CD4-positive, alpha-beta T cell treated with Interleukin-15 for 4 hours (primary cell): ENCODE data around the gene CHRD.

Source experiments
- DNase-seq: peaks from one replicate; pipeline ENCODE4 v3.0.0-alpha.2; 2020; ENCODE audit warnings: low spot score

The CHRD gene

DNA sequence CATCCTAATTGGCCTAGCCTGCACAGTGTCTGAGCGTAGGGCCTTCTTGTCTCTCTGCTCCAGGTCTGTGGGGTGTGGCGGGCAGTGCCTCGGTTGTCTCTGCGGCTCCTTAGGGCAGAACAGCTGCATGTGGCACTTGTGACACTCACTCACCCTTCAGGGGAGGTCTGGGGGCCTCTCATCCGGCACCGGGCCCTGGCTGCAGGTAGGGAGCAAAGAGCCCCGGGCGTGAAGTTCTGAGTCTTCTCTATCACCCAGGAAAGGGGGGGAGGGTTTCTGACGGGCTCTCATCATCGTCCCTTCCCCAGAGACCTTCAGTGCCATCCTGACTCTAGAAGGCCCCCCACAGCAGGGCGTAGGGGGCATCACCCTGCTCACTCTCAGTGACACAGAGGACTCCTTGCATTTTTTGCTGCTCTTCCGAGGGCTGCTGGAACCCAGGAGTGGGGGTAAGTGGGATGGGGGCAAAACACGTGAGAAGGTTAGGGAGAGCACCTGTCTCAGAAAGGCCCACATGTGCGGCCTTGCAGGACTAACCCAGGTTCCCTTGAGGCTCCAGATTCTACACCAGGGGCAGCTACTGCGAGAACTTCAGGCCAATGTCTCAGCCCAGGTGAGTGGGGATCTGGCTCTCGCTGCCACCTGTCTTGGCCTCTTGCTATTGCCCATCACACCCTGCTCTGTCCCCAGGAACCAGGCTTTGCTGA lies 2.6 kb downstream of the CHRD start:
- DNase-seq: no peak

DNA sequence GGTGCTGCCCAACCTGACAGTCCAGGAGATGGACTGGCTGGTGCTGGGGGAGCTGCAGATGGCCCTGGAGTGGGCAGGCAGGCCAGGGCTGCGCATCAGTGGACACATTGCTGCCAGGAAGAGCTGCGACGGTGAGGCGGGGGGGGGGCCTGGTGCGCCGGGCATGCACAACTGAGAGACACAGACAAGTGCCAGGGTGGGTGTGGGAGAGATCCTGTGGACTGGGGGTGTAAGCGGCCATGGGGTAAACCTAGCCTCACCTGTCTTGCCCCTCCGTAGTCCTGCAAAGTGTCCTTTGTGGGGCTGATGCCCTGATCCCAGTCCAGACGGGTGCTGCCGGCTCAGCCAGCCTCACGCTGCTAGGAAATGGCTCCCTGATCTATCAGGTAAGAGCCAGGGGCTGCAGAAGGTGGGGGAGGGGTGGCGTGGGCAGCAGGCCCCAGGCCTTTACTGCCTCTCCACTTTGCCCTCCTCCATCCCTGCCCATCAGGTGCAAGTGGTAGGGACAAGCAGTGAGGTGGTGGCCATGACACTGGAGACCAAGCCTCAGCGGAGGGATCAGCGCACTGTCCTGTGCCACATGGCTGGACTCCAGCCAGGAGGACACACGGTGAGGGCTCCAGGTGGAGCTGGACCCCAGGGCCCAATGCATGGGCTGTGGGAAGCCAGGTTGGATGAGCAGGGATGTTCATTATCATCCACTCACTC lies 3.3 kb downstream of the CHRD start:
- no peak for DNase-seq

DNA sequence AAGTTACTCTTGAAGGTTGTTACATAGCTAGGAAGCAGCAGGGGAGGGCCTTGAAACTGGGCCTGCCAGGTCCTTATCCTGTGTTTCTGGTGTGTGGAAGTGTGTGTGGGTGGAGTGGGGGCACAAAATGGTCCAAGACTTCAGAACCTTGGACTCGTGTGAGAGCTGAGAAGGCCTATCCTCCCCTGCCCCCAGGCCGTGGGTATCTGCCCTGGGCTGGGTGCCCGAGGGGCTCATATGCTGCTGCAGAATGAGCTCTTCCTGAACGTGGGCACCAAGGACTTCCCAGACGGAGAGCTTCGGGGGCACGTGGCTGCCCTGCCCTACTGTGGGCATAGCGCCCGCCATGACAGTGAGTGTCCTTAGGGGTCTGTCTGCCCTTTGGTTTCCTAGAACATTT lies 4.5 kb downstream of the CHRD start:
- no peak for DNase-seq

DNA sequence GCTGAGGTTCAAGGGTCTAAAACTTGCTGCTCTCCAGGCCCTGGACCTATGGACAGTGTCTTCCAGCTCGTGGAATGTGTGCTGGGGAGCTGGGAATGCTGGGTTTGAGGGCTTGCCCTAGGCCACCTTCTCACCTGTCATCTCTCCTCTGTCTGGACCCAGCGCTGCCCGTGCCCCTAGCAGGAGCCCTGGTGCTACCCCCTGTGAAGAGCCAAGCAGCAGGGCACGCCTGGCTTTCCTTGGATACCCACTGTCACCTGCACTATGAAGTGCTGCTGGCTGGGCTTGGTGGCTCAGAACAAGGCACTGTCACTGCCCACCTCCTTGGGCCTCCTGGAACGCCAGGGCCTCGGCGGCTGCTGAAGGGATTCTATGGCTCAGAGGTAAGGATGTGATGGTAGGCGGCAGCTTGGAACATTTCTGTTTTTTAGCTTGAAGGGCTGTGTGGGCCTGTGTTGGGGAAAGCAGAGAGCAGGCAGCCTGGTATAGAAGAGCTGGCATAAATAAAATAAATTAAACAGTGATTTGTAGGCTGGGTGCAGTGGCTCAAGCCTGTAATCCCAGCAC lies 5.1 kb downstream of the CHRD start:
- no peak for DNase-seq

DNA sequence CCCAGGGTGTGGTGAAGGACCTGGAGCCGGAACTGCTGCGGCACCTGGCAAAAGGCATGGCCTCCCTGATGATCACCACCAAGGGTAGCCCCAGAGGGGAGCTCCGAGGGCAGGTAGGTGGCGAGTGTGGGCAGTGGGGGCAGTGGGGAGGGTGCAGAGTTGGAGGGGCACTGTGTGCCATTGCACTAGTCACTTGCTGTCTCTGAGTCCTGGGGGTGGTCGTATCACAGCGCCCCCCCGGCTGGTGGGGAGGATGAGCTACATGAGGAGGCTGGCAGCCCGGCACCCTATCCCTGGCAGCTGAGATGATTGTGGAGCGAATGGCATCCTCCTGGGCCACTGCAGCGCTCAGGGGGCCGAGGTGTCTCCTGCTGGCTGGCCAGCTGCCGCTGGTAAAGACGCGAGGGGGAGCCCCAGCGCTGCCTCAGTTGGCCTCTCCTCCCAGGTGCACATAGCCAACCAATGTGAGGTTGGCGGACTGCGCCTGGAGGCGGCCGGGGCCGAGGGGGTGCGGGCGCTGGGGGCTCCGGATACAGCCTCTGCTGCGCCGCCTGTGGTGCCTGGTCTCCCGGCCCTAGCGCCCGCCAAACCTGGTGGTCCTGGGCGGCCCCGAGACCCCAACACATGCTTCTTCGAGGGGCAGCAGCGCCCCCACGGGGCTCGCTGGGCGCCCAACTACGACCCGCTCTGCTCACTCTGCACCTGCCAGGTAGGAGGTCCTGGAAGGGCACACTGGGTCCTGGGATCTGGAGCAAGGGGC lies 6.4 kb downstream of the CHRD start:
- no peak for DNase-seq

DNA sequence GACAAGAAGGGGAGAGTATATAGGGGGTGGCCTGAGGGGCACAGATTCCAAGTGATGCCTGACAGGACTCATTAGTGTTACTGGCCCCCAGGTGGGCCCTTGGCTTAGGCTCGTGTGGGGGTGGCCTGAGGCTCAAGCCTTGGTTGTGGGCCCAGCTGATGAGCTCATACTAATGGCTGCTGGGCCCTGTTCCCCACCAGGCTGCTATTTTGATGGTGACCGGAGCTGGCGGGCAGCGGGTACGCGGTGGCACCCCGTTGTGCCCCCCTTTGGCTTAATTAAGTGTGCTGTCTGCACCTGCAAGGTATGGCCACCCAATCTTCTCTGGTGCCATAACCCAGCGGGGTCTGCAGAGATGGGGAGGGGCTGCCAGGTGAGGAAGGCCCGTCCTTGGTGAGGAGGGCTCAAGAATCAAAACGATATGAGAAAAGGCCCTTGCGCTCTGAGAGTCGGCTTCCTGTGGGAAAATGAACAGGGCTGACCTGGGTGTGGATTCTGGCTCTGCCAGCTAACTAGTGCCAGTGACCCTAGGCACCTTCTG lies 7.4 kb downstream of the CHRD start:
- no peak for DNase-seq

DNA sequence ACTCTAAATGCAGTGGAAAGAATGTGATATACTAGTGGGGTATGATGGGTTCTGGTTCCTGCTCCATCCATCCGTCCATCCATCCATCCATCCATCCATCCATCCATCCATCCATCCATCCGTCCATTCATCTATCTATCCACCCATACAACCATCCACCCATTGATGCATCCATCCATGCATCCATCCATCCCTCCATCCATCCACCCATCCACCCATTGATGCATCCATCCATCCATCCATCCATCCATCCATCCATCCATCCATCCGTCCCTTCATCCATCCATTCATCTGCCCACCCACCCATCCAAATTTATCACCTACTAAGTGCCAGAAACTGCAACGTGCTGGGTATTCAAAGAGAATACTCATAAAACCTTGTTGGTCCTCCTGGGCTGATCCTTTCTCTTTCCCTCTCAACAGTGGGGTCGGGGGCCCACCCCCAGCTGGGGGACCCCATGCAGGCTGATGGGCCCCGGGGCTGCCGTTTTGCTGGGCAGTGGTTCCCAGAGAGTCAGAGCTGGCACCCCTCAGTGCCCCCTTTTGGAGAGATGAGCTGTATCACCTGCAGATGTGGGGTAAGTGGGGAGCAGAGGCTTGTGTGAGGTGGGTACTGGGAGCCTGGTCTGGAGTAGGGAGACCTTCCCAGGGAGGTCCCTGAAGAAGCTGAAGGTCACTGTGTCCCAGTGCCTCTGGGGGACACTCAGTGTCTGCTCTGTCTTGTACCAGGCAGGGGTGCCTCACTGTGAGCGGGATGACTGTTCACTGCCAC lies 8.5 kb downstream of the CHRD start:
- DNase-seq: no peak

DNA sequence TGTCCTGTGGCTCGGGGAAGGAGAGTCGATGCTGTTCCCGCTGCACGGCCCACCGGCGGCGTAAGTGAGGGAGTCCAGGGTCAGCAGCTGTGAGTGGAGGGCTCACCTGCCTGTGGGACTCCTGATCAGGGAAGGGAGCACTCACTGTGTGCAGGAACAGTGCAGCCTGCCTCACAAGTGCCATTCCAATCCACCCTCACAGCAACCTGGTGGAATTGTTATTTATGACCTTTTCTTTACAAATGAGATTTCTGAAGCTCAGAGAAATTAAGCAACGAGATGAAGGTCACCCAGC lies 9.0 kb downstream of the CHRD start:
- no peak for DNase-seq

DNA sequence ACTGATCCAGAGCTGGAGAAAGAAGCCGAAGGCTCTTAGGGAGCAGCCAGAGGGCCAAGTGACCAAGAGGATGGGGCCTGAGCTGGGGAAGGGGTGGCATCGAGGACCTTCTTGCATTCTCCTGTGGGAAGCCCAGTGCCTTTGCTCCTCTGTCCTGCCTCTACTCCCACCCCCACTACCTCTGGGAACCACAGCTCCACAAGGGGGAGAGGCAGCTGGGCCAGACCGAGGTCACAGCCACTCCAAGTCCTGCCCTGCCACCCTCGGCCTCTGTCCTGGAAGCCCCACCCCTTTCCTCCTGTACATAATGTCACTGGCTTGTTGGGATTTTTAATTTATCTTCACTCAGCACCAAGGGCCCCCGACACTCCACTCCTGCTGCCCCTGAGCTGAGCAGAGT lies 9.5 kb downstream of the CHRD start:
- no peak for DNase-seq

DNA sequence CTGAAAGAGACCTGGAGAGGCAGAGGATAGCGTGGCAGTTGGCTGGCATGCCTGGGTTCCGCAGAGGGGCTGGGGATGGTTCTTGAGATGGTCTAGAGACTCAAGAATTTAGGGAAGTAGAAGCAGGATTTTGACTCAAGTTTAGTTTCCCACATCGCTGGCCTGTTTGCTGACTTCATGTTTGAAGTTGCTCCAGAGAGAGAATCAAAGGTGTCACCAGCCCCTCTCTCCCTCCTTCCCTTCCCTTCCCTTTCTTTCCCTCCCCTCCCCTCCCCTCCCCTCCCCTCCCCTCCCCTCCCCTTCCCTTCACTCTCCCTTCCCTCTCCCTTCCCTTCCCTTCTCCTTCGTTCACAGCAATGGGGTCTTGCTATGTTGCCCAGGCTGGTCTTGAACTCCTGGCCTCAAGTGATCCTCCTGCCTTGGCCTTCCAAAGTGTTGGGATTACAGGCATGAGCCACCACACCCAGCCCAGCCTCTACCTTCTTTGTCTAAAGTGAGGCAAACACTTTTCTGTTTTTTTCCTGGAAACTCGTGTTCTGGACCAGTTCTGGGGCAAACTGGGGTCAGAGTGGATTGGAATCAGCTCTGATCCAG lies 10.2 kb downstream of the CHRD start:
- no peak for DNase-seq

DNA sequence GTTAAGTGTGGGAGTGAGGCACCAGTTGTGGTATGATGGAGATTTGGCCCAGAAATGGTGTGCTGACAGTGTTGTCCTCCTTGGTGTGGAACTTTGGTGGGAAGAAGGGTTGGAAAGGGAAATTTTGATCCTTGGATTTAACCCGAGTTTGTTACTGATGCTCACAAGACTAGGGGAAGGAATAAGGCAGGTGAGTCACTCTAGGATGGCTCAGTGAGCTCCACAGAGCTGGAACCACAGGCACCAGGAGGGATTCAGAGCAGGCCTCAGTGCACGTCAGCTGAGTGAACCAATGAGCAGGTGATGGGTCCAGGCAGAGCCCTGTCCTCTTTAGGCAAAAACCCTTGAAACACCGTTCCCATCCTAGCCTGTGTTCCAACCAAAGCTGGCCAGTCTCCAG lies 11.4 kb downstream of the CHRD start:
- DNase-seq: no peak

DNA sequence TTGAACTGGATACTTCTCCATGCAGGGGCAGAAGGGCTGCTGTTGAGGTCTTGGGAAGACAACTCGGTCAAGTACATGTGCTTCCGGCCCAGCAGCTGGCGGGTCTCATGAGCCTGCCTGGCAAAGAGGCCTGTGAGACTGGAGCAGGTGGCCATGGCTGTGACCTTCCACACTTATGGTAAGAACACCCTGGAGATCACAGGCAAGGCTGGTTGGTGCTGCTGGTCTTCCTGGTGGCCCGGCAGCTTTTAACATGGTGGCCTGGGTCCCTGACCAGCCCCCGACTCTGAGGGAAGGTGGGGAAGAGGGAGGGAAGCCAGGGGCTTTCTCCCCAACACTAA lies 15.4 kb downstream of the CHRD start:
- DNase-seq: no peak

DNA sequence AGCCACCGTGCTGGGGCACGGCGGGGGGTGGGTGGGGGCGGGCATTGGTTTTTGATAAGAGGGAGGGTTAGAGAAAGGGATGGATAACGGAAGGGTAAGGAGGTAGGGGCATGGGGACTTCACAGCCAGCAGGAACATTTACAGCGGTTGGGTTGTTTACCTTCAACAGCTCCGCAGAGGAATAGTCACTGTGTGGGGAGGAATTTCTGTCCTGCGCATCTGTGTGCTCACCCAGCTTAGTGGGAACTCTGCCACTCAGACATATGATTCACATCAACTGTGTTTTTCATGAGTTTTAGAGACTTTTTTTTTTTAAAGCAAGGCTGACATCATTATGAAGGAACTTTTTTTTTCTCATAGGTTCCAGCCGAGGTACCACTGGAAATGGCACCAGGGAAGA lies 19.6 kb downstream of the CHRD start:
- DNase-seq: no peak

DNA sequence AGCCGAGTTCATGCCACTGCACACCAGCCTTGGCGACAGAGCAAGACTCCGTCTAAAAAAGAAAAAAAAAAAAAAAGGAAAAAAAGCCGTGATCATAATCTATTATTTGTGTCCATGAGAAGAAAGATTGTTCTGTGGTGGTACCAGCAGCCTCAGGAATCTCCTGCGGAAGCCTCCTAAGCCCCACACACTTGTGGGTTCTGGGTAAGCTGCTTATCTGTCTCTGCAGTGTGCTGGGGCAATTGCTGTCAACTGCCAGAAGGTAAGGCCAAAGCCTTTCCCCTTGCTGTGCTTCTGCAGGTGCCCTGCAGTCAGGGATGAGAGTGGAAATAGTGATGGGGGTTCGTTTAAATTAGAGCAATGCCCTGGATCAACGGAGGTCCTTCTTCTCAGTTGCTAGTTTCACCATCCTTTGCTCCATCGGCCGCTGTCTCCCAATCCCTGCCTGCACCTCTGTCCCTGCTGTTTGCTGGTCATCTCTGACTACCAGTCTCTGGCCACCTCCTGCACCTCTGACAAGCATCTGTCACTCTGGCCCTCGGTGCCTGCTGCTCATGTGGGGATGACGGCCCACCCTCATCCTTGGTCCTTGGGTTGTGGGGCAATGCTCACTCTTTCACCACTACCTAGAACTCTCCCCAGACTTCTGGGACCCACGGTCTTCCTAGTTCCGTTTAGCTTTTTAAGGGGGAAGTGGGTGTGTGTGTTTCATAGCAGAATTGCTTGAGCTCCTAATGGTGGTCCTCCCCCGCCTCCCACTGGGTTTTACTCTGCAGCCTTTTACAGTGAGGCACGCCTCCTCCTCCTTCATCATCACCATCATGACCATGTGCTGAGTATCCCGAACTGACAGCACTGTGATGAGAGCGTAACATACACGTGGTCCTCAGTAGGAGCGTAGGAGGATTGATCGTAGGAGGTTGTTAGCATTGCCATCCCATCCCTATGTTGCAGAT lies 25.5 kb downstream of the CHRD start:
- no peak for DNase-seq

DNA sequence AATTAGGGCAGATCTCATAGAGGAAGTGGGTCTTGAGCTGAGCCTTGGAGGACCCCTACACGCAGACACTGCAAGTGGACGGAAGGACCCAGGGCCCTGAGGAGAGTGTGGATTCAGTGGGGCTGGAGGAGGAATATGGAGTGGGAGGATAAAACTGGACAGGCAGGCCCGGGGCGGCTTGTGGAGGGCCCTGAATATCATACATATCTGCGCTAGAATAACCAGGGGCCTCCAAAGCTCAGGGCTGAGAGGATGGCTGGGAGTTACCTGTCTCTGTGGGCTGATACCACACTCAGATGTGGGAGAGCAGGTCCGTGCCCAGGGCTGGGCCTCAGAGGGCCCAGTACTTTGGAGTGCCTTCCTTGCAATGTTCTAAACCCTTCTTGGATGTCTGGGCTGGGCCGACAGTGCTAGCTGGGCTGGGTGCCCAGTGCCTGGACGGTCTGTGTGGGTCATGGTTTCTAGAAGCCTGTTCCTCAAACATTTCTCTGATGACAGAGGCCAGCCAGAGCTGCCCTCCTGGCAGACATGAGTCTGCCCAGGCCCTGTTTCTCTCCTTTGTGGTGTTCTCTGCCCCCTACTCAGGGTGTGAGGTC lies 29.6 kb downstream of the CHRD start:
- DNase-seq: no peak

DNA sequence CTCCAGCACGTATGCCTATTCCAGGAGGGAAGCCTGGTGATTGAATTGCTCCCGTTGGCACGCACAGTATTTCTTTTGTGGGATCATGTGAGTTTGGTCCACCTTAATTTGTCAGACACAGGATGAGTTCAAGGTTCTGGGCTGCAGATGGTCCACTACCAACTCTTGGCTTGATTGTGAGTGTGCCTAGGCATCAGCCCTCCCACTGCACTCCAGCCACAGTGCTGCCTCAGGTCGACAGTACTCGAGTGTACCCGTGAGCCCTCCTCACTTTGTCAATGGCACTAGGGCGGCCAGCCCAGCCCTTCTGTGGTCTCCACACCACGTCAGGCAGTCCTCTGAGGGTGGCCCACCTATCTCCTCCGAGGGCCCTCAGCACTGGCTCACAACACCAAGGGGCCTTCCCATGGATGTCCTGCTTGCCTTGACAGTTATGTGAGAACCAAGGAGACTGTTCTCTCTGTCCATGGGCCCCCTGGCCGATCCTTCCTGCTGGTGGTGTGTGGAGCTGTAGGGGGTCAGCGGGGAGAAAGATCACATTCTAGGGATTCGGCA lies 30.2 kb downstream of the CHRD start:
- no peak for DNase-seq

DNA sequence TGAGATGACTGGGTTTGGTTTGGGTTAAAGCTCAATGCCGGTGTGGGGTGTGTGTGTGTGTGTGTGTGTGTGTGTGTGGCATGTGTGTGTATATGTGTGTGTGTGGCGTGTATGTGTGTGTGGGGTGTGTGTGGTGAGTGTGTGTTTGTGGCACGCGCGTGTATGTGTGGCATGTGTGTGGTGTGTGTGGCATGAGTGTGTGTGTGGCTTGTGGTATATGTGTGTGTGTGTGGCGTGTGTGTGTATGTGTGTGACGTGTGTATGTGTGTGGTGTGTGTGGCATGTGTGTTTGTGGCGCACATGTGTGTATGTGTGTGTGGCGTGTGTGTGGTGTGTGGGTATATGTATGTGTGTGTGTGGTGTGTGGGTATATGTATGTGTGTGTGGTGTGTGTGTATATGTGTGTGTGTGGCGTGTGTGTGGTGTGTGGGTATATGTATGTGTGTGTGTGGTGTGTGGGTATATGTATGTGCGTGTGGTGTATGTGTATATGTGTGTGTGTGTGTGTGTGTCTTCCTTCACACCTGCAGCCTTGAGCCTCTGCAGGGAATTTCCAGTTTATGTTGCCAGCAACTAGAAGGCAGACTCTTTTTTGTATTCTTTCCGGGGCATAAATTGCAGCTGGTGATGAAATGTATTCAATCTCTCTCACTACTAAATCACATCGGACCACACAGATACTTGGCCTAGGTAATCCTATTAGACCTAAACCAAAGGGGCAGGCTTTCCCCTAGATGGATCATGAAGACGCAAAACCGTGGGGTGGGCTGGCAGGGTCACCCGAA lies 34.8 kb downstream of the CHRD start:
- no peak for DNase-seq

DNA sequence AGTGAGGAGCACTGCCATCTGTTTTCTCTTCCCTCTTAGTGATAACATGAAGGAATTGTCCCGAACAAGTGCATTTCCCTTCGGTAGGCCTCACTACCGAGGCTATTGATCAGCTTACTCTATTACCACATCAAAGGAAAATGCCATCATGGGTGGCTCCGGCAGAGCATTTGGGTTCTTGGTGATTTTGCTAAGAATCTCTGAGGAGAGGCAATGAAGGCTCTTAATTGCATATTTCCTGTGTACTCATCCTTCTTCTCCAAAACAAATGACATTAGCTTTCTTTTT lies 35.3 kb downstream of the CHRD start:
- no peak for DNase-seq

DNA sequence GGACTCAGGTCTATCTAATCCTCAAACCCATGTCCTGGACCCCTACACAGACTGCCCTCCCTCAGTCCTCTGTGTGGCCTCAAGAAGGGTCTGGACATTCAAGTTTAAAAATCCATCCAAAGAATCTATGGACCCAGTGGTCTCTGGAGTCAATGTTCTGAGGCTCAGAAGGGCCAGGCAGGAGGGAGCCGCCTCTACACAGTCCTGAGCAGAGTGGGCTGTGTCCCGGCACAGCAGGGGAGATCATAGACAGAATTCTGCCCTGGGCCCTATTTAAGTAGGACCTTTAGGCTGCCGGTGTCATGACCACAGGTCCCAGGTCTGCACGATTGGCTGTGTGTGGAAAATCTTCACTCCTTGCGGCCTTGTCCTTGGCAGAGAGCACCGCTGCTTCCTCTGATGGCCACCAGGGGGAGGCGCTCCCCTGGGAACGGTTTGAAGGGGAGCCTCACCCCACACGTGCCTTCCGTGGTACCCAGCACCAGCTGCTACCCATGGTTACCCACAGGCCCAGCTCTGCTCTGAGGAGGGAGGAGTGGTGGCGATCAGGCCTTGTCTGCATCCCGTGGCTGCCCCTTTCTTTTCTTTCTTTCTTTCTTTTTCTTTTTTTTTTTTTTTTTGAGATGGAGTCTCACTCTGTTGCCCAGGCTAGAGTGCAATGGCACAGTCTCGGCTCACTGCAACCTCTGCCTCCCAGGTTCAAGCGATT lies 37.9 kb downstream of the CHRD start:
- peak; percentile 62 for DNase-seq
